NCI-H2029 (cell line): Measurements from ENCODE around the gene CAMK4.

Source experiments
- DNase-seq: peaks from one replicate; lab custom pipeline; 2025; lab: John Stamatoyannopoulos, UW

Gene CAMK4

GRCh38 chr5:111422747-111423720 lies 198.8 kb downstream of the CAMK4 start:
- DNase-seq, result no peak

- DNase-seq, result no peak
Observed at GRCh38 chr5:111425205-111425604, 201.0 kb downstream of the CAMK4 start.

GRCh38 chr5:111427762-111428161 lies 203.6 kb downstream of the CAMK4 start:
- DNase-seq, result no peak

GRCh38 chr5:111432883-111433536 lies 208.8 kb downstream of the CAMK4 start:
- no peak for DNase-seq

- no peak for DNase-seq
Observed at GRCh38 chr5:111434800-111435199, 210.6 kb downstream of the CAMK4 start.

- DNase-seq, result no peak
Observed at GRCh38 chr5:111439473-111440075, 215.4 kb downstream of the CAMK4 start.

GRCh38 chr5:111447099-111447498 lies 222.9 kb downstream of the CAMK4 start:
- no peak for DNase-seq

GRCh38 chr5:111447822-111448221 lies 223.6 kb downstream of the CAMK4 start:
- DNase-seq, result no peak

GRCh38 chr5:111453295-111453694 lies 229.1 kb downstream of the CAMK4 start:
- DNase-seq, result no peak

GRCh38 chr5:111453747-111454146 lies 229.6 kb downstream of the CAMK4 start:
- DNase-seq, result no peak

GRCh38 chr5:111454198-111454622 lies 230.0 kb downstream of the CAMK4 start:
- no peak for DNase-seq

GRCh38 chr5:111454776-111455175 lies 230.6 kb downstream of the CAMK4 start:
- DNase-seq, result no peak

GRCh38 chr5:111461255-111461671 lies 237.1 kb downstream of the CAMK4 start:
- DNase-seq, result no peak

- no peak for DNase-seq
Observed at GRCh38 chr5:111461934-111462333, 237.8 kb downstream of the CAMK4 start.

GRCh38 chr5:111463311-111463710 lies 239.1 kb downstream of the CAMK4 start:
- DNase-seq, result no peak

GRCh38 chr5:111469293-111469896 lies 245.2 kb downstream of the CAMK4 start:
- no peak for DNase-seq

GRCh38 chr5:111469903-111470302 lies 245.7 kb downstream of the CAMK4 start:
- no peak for DNase-seq

GRCh38 chr5:111472096-111472495 lies 247.9 kb downstream of the CAMK4 start:
- DNase-seq, result no peak

GRCh38 chr5:111472579-111472978 lies 248.4 kb downstream of the CAMK4 start:
- DNase-seq, result no peak

- no peak for DNase-seq
Observed at GRCh38 chr5:111478266-111478665, 254.1 kb downstream of the CAMK4 start.

- no peak for DNase-seq
Observed at GRCh38 chr5:111478898-111479297, 254.7 kb downstream of the CAMK4 start.

- DNase-seq, result no peak
Observed at GRCh38 chr5:111480346-111480745, 256.2 kb downstream of the CAMK4 start.
